Measurements from ENCODE around the gene RAD51B.
"Not testable (repeated sequence)": the region's sequence is repeated elsewhere in the genome, so short reads cannot be mapped to it uniquely, and the experiment has no call there.

The RAD51B gene

GRCh38 chr14:67984274-67984673 is 164.7 kb downstream of the RAD51B start:
- no peak for DNase-seq (ENCODE audit: low read depth in 2 of 2)

GRCh38 chr14:67986131-67986841 is 166.7 kb downstream of the RAD51B start:
- peak in 1 of 2 donors; percentile 1 for DNase-seq (ENCODE audit: low read depth in 2 of 2)

GRCh38 chr14:67987606-67988005 is 168.0 kb downstream of the RAD51B start:
- DNase-seq (ENCODE audit: low read depth in 2 of 2): no peak

GRCh38 chr14:67988210-67988609 is 168.6 kb downstream of the RAD51B start:
- DNase-seq (ENCODE audit: low read depth in 2 of 2): not testable (repeated sequence)

GRCh38 chr14:67990576-67990975 is 171.0 kb downstream of the RAD51B start:
- DNase-seq (ENCODE audit: low read depth in 2 of 2): no peak

- DNase-seq (ENCODE audit: low read depth in 2 of 2): no peak
These were observed 175.0 kb downstream of the RAD51B start for GRCh38 chr14:67994531-67994930.

- DNase-seq (ENCODE audit: low read depth in 2 of 2): no peak
These were observed 176.7 kb downstream of the RAD51B start for GRCh38 chr14:67996235-67996634.

- DNase-seq (ENCODE audit: low read depth in 2 of 2): no peak
These were observed 179.3 kb downstream of the RAD51B start for GRCh38 chr14:67998834-67999233.

GRCh38 chr14:67999290-67999689 is 179.7 kb downstream of the RAD51B start:
- DNase-seq (ENCODE audit: low read depth in 2 of 2): no peak

- no peak for DNase-seq (ENCODE audit: low read depth in 2 of 2)
These were observed 180.3 kb downstream of the RAD51B start for GRCh38 chr14:67999705-68000384.

- DNase-seq (ENCODE audit: low read depth in 2 of 2): no peak
These were observed 180.9 kb downstream of the RAD51B start for GRCh38 chr14:68000511-68000910.

- DNase-seq (ENCODE audit: low read depth in 2 of 2): no peak
These were observed 188.9 kb downstream of the RAD51B start for GRCh38 chr14:68008491-68008890.

- DNase-seq (ENCODE audit: low read depth in 2 of 2): no peak
These were observed 191.9 kb downstream of the RAD51B start for GRCh38 chr14:68011406-68012028.

- no peak for DNase-seq (ENCODE audit: low read depth in 2 of 2)
These were observed 193.3 kb downstream of the RAD51B start for GRCh38 chr14:68012871-68013270.

- DNase-seq (ENCODE audit: low read depth in 2 of 2): no peak
These were observed 193.7 kb downstream of the RAD51B start for GRCh38 chr14:68013326-68013725.

- DNase-seq (ENCODE audit: low read depth in 2 of 2): no peak
These were observed 195.2 kb downstream of the RAD51B start for GRCh38 chr14:68014771-68015170.

GRCh38 chr14:68015356-68016254 is 196.0 kb downstream of the RAD51B start:
- no peak for DNase-seq (ENCODE audit: low read depth in 2 of 2)

GRCh38 chr14:68016255-68016914 is 196.8 kb downstream of the RAD51B start:
- DNase-seq (ENCODE audit: low read depth in 2 of 2): no peak

GRCh38 chr14:68018598-68018997 is 199.0 kb downstream of the RAD51B start:
- no peak for DNase-seq (ENCODE audit: low read depth in 2 of 2)

- DNase-seq (ENCODE audit: low read depth in 2 of 2): no peak
These were observed 200.9 kb downstream of the RAD51B start for GRCh38 chr14:68020493-68020892.

- DNase-seq (ENCODE audit: low read depth in 2 of 2): no peak
These were observed 201.6 kb downstream of the RAD51B start for GRCh38 chr14:68020999-68021663.

Data from stimulated activated CD8-positive, alpha-beta memory T cell treated with anti-CD3 and anti-CD28 coated beads, Interleukin-15, amount 100 ng/mL, for 48 hours (primary cell).